ENCODE measurements around the gene SLC2A4.

The SLC2A4 gene

DNA sequence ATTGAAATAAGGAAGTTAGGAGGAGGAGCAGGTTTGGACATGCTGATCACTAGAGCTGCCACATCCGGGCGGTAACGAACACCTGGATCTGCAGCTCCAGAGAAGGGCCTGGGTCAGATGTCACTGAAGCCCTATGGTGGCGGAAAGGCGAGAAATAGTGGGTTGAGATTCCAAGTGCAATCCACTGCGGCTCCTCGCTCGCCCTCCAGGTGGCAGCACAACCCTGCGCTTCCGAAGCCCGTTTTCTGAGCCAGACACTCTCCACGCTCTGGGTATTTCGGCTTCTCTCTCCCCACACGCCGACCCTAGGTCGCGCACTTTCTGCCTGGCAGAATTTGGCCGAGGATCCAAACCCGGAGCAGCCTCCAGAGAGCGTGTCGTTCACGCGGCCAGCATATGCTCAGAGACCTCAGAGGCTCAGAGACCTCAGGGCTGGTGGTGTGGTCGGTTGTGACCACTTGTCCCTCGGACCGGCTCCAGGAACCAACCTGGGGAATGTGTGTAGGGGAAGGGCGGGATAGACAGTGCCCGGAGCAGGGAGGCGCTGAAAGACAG, 922 bp upstream of the SLC2A4 start:
- DNase-seq, result peak; percentile 89

DNA sequence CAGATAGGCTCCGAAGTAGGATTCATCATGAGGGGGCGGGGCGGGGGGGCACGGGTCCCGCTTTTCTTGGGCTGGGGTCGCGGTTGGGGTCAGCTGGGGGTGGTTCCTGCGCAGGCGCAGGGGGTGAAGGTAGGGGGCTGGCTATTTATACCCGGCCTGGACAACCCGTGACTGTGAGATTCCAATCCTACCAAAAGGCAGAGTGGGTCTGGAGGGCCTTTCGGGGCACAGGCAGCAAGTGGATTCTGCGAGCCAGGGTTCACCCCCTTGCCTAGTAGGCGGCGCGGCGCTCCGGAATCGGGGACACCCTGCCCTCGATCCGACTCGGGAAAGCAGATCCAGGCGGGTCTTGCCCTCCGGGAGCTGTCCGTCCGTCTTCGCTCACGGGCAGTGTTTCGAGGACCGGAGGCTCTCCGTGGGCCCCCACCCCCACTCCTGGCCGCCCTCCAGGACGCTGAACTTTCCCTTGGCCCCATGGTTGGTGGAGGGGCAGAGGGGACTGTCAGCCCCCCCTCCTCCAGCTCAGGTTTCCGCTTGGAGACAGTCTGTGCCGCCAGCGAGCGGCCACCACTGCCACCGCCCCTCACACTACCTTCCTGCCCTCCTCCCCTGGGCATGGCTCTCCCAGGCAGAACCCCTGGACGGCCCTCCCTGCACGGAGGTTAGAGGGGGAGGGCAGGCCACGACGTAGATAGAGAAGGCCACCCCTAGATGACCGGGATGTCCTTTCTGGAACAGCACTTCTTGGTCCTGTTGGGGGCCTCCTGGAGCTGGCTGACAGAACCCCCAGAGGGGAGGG, 634 bp downstream of the SLC2A4 start:
- DNase-seq, result no peak

DNA sequence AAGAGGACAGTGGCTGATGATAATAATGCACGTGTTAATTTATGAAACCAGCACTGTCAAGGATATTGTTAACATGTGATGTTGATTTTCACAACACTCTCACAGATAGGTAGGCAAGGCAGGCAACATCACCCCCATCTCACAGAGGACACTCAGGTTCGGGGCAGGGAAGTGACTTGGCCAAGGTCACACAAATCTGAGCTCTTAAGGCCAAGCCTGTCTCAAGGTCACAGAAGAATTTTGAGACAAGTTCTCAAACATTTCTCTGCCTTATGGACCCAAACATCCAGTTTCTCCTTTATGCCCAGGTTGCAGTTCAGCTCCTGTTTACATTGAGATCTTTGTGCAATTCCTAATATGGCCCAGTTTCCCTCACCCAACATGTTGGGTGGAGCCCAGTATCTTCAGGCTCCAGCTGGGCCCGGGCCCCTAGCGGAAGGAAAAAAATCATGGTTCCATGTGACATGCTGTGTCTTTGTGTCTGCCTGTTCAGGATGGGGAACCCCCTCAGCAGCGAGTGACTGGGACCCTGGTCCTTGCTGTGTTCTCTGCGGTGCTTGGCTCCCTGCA, 1.3 kb downstream of the SLC2A4 start:
- no peak for DNase-seq

DNA sequence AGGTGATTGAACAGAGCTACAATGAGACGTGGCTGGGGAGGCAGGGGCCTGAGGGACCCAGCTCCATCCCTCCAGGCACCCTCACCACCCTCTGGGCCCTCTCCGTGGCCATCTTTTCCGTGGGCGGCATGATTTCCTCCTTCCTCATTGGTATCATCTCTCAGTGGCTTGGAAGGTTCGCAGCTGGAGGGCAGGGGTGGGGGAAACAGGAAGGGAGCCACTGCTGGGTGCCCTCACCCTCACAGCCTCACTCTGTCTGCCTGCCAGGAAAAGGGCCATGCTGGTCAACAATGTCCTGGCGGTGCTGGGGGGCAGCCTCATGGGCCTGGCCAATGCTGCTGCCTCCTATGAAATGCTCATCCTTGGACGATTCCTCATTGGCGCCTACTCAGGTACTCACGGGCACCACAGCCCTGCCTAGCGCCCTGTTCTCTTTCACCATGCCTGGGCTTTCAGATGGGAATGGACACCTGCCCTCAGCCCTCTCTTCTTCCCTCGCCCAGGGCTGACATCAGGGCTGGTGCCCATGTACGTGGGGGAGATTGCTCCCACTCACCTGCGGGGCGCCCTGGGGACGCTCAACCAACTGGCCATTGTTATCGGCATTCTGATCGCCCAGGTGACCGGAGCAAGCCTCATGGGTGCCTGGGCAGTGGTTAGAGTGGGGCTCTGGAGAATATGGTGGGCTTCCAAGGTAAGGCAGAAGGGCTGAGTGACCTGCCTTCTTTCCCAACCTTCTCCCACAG, 2.1 kb downstream of the SLC2A4 start:
- DNase-seq, result no peak

DNA sequence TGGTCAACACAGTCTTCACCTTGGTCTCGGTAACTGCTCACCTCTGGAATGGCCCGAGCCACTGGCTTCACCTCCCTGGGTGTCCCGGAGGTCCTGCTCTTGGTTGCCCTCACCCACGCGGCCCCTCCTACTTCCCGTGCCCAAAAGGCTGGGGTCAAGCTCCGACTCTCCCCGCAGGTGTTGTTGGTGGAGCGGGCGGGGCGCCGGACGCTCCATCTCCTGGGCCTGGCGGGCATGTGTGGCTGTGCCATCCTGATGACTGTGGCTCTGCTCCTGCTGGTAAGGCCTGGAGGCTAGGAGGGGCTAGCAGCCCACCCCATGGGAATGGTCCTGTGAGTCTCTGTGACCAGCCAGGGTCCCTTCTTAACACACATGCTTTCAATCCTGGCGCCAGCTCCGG, 3.4 kb downstream of the SLC2A4 start:
- no peak for DNase-seq

DNA sequence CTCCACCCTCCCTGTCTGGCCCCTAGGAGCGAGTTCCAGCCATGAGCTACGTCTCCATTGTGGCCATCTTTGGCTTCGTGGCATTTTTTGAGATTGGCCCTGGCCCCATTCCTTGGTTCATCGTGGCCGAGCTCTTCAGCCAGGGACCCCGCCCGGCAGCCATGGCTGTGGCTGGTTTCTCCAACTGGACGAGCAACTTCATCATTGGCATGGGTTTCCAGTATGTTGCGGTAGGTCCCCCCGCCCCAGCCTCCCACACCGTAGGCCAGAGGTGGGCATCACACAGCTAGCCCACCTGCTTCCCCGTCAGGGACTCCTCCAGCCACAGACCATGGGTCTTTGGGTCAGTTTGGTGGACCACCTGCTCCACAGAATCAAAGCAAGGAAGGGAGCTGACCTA, 4.2 kb downstream of the SLC2A4 start:
- DNase-seq, result no peak

DNA sequence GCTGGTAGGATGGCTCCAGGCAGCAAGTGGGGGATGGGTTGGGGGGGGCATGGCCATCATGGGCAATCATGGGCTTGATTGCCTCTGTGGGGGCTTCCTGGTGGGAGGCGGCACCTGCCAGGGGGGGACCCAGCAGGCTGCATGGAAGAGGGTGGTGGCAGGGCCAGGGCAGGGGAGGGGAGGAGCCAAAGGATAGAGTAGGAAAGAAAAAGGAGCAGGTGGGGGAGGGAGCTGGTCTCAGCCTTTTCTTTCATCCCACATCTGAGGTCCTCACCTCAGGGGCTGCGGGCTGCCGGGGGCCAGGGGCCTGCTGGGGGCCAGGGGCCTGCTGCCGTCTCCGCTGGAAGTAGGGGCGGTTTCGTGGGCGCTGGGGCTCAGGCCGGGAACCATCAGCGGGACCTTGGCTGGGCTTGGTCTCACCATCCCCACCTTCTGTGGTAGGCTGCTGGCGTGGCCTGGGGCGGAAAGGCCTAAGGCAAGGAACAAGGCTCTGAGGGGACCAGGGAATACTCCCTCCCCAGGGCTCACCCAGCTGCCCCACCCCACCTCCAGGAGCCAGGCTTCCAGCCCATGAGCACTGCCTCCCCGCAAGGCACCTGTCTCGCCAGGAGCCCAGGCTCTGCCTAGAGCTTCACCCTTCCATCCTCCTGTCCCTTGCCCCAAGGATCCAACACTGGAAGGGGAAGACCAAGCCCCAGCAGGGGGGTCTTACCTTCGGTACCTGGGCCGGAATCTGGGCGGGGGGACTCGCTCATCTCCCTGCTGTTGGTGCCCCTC, 7.9 kb downstream of the SLC2A4 start:
- no peak for DNase-seq

DNA sequence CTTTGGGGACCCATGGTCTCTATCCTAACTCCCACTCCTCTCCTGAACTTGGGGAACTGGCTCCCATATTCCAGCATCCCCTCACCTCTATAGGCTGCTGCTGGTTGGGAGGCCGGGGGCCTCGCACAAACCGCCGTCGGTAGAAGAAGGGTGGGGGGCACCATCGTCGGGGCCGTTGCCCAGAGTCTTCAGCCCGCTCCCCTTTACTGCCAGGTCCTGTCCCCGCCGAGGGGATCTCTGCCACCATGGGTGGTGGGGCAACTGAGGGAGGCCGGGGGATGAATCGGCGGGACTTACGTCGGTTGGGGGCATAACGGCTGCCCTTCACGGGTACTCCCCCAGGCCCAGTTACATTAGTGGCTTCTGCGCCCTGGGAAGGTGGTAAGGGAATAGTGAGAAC, 8.6 kb downstream of the SLC2A4 start:
- DNase-seq, result no peak

DNA sequence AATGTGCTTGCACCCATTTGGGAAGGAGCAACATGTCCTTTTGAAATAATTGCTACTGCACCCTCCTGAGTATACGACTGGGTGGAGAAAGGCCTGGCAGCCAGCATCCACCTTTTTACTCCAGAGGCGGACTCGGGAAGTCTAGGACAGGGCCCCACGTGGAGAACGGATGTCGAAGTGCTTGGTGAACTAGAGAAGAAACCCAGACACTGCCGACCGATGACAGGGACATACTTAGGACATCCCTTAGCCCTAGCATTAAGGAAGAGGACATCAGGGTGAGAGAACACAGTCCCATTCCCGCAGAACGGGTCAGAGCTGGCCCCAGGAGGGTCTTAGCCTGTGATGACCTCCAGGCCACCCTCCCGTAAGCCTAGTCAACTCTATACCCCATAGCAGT, 9.2 kb downstream of the SLC2A4 start:
- DNase-seq, result no peak

DNA sequence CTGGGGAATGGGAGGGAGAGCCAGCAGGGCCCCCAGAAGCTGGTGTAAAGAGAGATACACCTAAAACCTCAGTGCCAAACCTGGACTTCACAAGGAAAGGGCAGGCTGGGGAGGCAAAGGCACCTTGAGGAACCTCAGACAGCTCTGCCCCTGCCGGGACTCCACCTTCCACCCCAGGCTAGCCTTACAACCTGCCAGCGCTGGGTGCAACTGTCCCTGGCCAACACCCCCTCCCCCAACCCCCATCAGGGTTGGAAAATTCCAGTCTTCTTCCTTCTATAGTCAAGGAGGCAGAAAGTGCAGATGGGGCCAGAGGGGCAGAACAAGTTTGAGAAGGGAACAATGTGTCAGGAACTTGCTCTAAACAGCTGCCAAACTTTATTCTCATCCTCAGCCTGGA, 10.7 kb downstream of the SLC2A4 start:
- no peak for DNase-seq

DNA sequence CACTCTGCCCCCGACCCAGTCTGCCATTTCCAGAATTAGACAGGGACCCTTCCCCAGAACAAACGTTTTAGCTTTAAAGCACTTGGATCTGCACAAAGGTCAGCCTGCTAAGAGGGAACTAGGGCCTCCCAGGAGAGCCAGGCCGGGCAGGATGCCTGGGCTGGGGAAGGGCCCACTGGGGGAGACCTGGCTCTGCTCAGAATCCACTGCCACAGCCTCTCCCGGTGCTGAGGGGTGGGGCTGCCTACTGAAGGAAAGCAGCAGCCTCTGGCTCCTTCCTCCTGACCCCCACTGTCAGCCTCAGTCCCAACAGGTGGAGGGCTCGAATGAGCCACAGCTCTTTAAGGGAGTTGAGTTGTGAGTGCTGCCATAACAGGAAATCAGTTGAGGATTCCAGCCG, 11.2 kb downstream of the SLC2A4 start:
- DNase-seq, result no peak

DNA sequence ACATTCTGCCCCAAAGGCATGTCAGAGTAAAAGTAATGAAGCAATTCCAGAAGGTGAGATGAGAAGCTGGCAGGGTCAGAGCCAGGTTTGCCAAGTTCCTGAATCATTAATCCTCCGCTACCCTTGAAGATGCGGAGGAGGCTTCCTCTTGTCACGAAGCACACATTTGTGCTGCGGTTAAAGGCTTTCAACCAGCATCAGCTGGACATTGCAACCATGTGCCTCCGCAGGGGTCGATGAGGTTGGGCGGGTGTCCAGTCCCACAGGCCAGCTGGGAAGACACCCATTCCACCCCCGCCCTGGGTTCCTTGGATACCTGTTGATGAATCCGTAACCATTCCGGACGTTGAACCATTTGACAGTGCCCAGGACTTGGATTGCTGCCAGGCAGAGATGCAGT, 11.6 kb downstream of the SLC2A4 start:
- no peak for DNase-seq

DNA sequence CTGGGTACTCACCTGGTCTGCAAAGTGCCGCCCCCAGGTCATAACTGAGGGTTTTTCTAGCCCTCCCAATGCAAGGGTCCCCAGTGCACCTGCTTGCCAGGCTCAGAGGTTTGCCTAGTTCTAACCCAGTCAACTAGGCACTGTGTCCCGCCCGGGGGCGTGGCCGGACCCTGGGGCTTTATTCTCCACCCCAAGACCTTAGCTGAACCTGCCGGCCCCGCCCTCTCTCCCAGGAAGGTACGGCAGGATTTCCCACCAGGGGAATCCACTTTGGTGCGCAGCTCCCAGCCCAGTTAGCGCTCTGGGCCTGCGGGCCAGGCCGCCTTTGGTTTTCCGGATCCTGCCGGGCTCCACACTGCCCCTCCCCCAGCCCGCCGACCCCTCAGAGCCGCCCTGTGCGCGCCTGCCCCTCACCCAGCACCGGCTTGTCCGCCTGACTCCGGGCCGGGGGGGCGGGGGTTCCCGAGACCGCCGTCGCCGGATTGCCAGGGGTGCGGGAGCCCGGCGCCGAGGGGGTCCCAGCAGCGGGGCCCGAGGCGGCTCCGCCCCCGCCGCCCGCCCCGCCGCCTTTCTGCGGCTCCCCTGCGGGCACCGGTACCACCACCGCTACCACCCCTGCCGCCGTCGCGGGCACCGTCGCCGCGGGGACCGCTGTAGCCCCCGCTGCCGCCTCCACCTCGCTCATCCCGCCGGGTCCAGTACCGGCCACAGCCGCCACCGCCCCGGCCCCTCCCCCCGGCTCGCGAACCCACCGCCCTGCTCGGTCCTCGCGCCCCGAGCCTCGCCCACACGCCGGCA, 12.5 kb downstream of the SLC2A4 start:
- no peak for DNase-seq

DNA sequence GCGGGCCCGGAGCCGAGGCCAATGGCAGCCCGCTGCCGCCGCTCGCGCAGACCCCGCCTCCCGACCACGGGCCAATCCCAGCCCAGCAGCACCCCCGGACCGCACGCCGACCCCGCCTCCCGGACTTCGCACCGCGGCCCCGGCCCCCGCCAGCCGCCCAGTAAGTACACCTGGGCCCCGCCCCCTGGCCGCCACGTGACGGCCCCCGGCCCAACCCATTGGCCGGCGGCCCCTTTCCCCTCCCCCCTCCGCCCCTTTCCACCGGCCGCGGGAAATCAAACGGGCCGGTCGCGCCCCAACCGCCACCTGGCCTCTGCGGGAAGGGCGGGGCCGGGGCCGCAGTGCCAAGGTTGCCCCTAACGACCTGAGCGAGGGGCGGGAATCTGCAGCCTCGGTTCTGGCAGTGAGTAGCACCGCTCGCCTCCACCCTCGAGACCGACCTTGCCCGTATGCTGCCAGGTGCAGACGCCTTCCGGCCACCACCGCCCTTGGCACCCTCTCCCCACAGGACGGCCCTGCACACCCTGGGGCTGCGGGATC, 13.2 kb downstream of the SLC2A4 start, which contains the start of gene YBX2:
Gene YBX2 (minus strand): TSS at position 26 of the 540 bp plus-strand sequence. CDS start 139 bp downstream, outside the sequence.
- peak; percentile 86 for DNase-seq

DNA sequence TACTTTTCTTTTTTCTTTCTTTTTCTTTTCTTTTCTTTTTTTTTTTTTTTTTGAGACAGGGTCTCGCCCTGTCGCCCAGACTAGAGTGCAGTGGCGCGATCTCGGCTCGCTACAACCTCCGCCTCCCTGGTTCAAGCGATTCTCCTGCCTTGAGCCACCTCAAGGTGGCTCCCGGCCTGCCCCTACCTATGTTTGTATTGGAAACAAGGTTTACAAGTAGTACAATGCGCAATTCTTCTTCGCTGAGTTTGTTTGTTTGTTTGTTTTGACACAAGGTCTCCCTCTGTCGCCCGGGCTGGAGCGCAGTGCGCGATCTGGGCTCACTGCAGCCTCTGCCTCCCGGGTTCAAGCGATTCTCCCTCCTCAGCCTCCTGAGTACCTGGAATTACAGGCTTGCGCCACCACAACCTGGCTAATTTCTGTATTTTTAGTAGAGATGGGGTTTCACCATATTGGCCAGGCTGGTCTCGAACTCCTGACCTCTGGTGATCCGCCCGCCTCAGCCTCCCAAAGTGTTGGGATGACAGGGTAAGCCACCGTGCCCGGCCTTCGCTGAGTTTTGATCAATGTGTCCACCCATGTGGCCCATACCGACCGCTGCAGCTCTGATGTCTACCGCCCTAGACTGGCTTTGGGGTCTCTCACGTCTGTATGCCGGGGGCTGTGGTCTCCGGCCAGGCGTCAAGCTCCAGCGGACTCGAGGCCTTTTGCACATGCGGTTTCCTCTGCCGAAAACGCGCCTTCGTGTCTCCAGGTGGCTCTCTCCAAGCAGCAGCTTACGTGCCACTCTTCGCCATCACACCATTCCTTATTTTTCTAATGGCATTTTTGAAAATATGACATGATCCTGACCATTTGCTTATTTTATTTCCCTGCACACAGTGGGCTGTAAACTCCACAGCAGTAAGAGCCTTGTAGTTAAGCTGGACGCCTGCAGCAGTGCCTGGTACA, 14.0 kb downstream of the SLC2A4 start:
- no peak for DNase-seq

DNA sequence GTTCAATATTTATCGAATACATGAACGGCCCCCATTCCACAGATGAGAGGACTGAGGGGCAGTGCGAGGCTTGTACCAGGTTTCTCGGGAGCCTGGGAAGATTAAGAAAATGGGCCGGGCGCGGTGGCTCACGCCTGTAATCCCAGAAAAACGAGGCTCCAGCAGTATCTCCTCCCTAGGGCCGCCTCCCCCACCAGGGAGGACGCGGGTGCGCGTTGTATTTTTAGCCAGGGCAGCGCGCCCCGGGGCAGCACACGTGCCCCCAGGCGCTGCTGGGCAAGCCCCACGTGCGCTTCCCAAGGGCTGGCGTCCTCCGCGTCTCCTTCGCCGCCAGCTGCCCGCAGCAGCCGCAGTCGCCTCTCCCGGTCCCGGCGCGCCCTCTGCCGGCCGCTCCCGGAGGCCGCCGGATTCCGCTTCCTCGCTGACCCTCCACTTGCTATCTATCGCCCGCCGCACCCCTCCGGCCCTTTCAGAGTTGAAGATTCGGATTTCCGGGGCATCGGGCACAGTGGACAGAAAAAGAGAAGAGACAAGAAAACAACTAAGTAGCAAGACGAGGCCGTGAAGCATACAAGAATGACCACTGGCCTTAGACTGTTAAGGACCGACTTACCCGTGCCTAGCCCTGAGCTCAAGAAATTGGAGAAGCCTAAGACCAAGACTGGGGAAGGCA, 14.8 kb downstream of the SLC2A4 start:
- peak; percentile 71 for DNase-seq

DNA sequence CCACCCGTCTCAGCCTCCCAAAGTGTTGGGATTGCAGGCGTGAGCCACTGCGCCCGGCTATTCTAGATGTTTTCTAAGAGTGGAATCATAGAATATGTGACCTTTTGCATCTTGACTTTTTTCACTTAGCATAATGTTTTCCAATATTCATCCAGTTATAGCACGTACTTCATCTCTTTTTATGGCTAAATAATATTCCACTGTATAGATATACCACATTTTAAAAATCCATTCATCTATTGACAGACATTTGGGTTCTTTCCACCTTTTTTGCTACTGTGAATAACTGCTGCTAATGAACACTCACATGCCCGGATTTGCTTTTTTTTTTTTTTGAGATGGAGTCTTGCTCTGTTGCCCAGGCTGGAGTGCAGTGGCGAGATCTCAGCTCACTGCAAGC, 22.7 kb downstream of the SLC2A4 start:
- DNase-seq, result no peak

DNA sequence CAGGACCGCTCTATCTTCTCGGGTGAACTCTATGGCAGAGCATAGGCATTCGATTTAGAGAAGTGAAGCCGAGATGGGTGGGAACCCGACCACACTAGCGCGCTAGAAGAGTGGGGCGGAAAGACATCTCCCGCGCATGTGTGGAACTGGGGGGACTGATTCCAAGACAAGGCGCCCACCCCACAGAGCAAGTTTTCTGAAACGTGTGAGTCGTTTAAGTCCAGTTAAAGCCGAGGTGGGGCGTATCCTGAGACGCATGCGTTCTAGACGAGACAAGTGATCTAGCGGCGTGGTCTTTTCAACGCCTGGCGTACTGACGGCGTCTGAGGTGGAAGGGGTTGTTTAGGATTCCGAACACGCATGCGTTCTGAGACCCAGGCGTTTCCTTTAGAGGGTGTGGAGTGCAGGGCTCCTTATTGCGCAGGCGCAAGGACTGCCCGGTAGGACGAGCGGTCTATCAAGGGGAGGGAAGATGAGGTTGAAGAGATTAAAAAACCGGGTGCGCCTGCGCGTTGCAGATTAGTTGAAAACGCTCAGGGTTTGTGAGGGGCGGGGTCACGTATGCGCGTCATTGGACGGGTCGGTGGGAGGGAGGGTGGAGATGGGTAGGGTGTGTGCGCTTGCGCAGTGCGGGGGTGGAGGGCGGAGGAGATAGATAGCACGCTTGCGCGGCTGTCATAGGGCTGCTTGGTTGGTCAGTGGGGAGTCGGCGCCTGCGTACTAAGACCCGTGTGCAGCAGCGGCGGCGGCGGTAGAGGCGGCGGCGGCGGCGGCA, 25.6 kb downstream of the SLC2A4 start, which contains the start of gene EIF5A:
Gene EIF5A (plus strand): TSS at position 718 of the 775 bp plus-strand sequence. CDS start 2,008 bp downstream, outside the sequence.
- peak; percentile 100 for DNase-seq

All from CD4-positive, alpha-beta T cell treated with Interleukin-10 for 1 hour (primary cell).